OCI-M2 (cell line): ENCODE measurements around the gene TMPRSS2.

Experiments
- DNase-seq: peaks from one replicate; lab custom pipeline; 2025; ENCODE audit not compliant: unreplicated experiment; lab: John Stamatoyannopoulos, UW

Gene TMPRSS2

GRCh38 chr21:41451753-41452676 lies 55.9 kb downstream of the TMPRSS2 start:
- DNase-seq, result no peak

GRCh38 chr21:41449613-41450012 lies 58.3 kb downstream of the TMPRSS2 start:
- no peak for DNase-seq

DNA sequence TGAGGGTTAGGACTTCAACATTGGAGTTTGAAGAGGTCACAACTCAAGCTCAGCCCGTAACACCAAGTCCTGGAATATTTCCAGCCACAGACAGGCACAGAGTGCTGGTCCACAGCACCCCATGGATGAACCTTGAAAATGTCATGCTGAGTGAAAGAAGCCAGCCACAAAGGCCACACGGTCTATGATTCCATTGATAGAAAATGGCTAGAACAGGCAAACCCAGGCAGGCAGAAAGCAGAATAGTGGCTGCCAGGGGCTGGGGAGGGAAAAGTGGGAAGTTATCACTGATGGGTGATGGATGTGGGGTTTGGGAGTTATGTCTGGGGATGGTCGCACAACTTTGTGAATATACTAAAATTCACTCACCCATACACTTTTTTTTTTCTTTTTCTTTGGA lies 60.6 kb downstream of the TMPRSS2 start:
- no peak for DNase-seq

DNA sequence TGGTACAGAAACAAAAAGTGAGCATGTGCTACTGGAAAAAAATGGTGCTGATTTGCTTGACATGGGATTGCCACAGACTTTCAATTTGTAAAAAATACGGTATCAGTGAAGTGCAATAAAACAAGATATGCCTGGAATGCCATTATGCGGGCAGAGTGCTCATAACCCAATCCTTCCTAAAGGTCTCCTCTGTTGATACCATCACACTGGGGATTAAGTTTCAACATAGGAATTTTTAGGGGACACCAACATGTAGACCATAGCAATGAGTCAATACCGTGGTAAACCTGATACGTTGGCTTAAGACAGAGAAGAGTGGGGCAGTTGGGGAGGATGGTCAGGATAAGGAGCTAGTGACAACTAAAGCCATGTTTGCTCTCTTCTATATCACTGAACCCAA lies 61.4 kb downstream of the TMPRSS2 start:
- DNase-seq, result no peak

- DNase-seq, result no peak
These were observed 62.5 kb downstream of the TMPRSS2 start for GRCh38 chr21:41445465-41445862.

DNA sequence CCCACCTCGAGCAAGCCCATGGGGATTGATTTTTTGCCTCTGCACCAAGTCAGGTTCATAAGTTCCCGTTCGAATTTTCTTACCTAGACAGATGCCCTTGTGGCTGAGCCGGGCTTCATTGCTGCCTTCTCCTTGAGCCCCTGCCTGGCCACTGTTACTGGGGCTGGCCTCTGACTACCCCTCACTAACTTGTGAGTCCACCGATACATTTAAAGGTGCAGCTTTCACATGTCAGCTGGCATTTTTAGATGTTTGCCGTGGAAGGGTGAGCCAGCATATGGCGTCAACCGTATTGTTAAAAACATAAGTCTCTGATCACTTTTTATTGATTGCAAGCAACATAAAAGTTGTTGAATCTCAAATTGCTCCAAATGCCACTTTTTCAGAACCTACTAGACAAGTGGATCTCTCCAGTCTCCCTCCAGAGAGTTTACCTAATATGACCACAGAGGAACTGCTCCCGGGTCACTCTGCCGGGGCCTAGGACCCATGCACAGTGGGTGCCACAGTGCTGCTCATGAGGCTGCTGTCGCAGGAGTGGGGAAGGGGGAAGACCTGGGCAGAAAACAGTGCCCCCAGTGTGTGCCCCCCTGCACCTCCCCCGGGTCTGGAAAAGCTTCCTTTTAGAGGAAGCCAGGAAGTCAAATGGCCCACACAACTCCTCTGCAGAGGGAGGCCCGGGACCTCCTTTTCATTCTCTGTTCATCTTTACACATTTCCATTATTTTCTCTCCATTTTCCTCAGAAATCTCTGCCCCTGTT lies 63.1 kb downstream of the TMPRSS2 start:
- no peak for DNase-seq

GRCh38 chr21:41443562-41443961 lies 64.4 kb downstream of the TMPRSS2 start:
- no peak for DNase-seq

DNA sequence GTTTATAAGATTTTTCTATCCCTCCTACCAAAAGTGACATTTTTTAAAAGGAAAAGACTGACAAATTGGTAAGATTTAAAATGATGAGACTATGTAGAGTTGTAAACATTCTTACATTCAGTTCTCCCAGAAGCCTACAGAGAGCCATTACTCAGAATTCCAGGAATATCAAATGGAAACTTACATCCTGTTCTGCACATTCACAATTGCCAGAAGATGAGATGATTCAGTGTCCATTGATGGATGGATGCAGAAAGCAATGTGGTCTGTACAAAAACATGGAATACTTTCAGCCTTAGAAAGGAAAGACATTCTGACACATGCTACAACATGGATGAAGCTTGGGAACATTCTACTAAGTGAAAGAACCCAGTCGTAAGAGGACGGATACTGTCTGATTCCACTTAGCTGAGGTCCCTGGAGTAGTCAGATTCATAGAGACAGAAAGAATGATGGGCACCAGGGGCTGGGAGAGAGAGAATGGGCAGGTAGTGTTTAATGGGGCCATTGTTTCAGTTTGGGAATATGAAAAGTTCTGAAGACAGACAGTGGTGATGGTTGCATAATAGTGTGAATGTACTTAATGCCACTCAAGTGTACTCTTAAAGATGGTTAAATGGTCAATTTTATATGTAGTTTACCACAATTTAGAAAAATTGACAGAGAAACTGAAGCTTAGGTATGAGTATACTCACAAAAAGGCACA lies 65.3 kb downstream of the TMPRSS2 start:
- no peak for DNase-seq

- no peak for DNase-seq
These were observed 66.4 kb downstream of the TMPRSS2 start for GRCh38 chr21:41441546-41441945.

DNA sequence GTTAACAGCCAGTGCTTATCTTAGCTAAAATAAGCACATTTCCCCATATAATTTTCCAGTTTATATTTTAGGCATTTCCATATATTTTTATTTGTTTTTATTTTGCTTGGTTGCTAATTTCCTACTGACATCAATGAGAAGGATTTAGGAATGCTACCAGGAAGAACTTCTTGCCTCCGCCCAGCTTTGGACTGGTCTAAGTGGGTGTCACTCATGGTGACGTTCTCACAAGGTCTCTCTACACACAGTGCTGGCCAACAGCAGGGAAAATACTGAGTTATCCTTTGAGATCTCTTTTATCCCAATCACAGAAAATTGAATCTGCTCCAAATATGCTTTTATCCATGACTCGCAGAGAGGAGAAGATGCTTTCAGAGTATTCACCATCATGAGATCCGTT lies 68.7 kb downstream of the TMPRSS2 start:
- no peak for DNase-seq

DNA sequence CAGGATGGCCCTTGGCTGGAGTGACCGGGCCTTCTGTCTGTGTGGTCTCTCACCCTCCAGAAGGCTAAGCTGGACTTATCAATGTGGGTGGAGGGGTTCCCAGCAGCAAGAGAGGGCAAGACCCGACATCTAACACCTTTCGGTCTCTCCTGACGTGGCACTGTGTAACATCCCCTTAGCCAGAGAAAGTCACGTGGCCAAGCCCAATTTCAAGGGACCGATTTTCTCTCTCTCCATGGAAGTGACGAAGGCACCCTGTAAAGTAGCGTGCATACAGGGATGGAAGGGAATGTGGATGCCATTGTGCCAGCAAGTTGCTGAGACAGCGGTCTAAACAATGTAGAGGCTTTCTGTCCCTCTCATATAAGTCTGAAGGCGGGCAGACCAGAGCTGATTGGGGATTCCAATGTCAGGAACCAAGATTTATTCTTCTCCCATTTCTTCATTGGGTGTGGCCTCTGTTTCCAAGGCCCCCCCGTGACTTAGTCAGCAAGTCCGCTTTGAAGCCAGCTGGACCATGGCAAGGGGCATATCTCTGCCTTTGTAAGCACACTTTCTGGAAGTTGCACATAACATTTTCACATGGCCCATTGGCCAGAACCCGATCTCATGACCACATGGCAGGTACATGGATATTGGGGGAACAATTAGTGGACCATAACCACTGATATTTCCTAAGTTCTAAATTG lies 69.4 kb downstream of the TMPRSS2 start:
- no peak for DNase-seq

GRCh38 chr21:41437729-41438128 lies 70.2 kb downstream of the TMPRSS2 start:
- no peak for DNase-seq

GRCh38 chr21:41435706-41436105 lies 72.3 kb downstream of the TMPRSS2 start:
- DNase-seq, result no peak

DNA sequence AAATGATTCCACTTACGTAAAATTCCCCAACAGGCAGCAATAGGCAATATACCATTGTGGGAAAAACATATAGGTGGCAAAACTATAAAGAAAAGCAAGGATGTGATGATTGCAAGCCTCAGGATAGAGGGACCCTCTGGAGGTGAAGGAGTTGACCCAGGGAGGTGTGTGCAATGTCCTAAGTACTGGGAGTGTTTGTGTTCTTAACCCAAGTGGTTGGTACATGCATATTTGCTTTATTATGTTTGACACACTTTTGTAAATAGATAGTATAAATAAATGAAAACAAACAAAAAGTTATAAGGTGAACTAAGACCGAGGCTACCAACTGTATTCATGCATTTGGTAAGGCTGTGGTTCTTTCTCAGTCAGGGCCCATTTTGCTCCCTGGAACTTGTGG lies 74.4 kb downstream of the TMPRSS2 start:
- no peak for DNase-seq

GRCh38 chr21:41432562-41433460 lies 75.1 kb downstream of the TMPRSS2 start:
- DNase-seq, result no peak

GRCh38 chr21:41431788-41432548 lies 76.0 kb downstream of the TMPRSS2 start:
- DNase-seq, result no peak

- DNase-seq, result no peak
These were observed 78.0 kb downstream of the TMPRSS2 start for GRCh38 chr21:41429925-41430491.

- no peak for DNase-seq
These were observed 78.7 kb downstream of the TMPRSS2 start for GRCh38 chr21:41429305-41429704.

GRCh38 chr21:41428847-41429246 lies 79.1 kb downstream of the TMPRSS2 start:
- DNase-seq, result no peak
